Measurements from ENCODE around the gene UBAP1L. TPM values are rescaled to one million over a fixed set of nuclear protein-coding genes. Genes with fewer than 3 reads are reported as not detected.

UBAP1L gene
- total and polyA plus RNA-seq, 4 donors = 5.5 to 26.0 (median 11.3) TPM

- WGBS (ENCODE audit: insufficient coverage) = 100% methylated on average over 2 of the region's 8 CpGs
- Histone ChIP-seq H3K4me1 (ENCODE audit: control insufficient read depth, insufficient read depth, low read length) (peaks cover 16% of the 10 kb centered on the region), H3K9me3 (ENCODE audit: control insufficient read depth, insufficient read depth, low read length) (peaks cover 4% of the 10 kb centered on the region), H3K4me3 (ENCODE audit: low read depth, low read length) (no peak overlapping the region), H3K36me3 (ENCODE audit: control insufficient read depth, insufficient read depth, low read length) (peaks cover 15% of the 10 kb centered on the region), H3K27ac (ENCODE audit: low read depth, low read length) (no peak overlapping the region), H3K27me3 (ENCODE audit: control insufficient read depth, insufficient read depth, low read length) (no peaks in the 10 kb centered on the region)
- no peak for DNase-seq (ENCODE audit: low read depth in 4 of 6, low spot score in 6 of 6)
Observed at GRCh38 chr15:65134538-65134937, 19.5 kb upstream of the UBAP1L start.

GRCh38 chr15:65133548-65134200 is 18.7 kb upstream of the UBAP1L start, which contains the start of gene PDCD7:
Gene PDCD7 (minus strand): TSS chr15:65133808. CDS start chr15:65133781, 27 bp downstream.
- peaks cover 16% of the 10 kb centered on the region for H3K4me1 ChIP-seq (ENCODE audit: control insufficient read depth, insufficient read depth, low read length)
- H3K36me3 ChIP-seq (ENCODE audit: control insufficient read depth, insufficient read depth, low read length) = peaks cover 16% of the 10 kb centered on the region
- H3K27me3 ChIP-seq (ENCODE audit: control insufficient read depth, insufficient read depth, low read length) = no peaks in the 10 kb centered on the region
- peak; percentile 91 to 99 (median 95) for DNase-seq (ENCODE audit: low read depth in 4 of 6, low spot score in 6 of 6)
- H3K9me3 ChIP-seq (ENCODE audit: control insufficient read depth, insufficient read depth, low read length) = peaks cover 4% of the 10 kb centered on the region
- H3K27ac ChIP-seq (ENCODE audit: low read depth, low read length) = peak within 1 kb of the TSS; percentile 86
- WGBS (ENCODE audit: insufficient coverage) = under 1% methylated on average over 41 of the region's 45 CpGs
- H3K4me3 ChIP-seq (ENCODE audit: low read depth, low read length) = peak within 1 kb of the TSS; percentile 78

- Histone ChIP-seq H3K4me1 (ENCODE audit: control insufficient read depth, insufficient read depth, low read length) (peaks cover 16% of the 10 kb centered on the region), H3K27ac (ENCODE audit: low read depth, low read length) (peak overlapping the region; percentile 86), H3K27me3 (ENCODE audit: control insufficient read depth, insufficient read depth, low read length) (no peaks in the 10 kb centered on the region), H3K4me3 (ENCODE audit: low read depth, low read length) (peak overlapping the region; percentile 78), H3K9me3 (ENCODE audit: control insufficient read depth, insufficient read depth, low read length) (peaks cover 4% of the 10 kb centered on the region), H3K36me3 (ENCODE audit: control insufficient read depth, insufficient read depth, low read length) (peaks cover 21% of the 10 kb centered on the region)
- WGBS (ENCODE audit: insufficient coverage) = under 1% methylated on average over 93 of the region's 93 CpGs
- peak in 2 of 6 donors; percentile 8 to 47 for DNase-seq (ENCODE audit: low read depth in 4 of 6, low spot score in 6 of 6)
Observed at GRCh38 chr15:65132878-65133547, 18.0 kb upstream of the UBAP1L start.

- Histone ChIP-seq H3K9me3 (ENCODE audit: control insufficient read depth, insufficient read depth, low read length) (no peaks in the 10 kb centered on the region), H3K4me1 (ENCODE audit: control insufficient read depth, insufficient read depth, low read length) (peaks cover 16% of the 10 kb centered on the region), H3K27me3 (ENCODE audit: control insufficient read depth, insufficient read depth, low read length) (no peaks in the 10 kb centered on the region), H3K36me3 (ENCODE audit: control insufficient read depth, insufficient read depth, low read length) (peaks cover 36% of the 10 kb centered on the region), H3K27ac (ENCODE audit: low read depth, low read length) (no peak overlapping the region), H3K4me3 (ENCODE audit: low read depth, low read length) (no peak overlapping the region)
- 74% methylated on average over 3 of the region's 5 CpGs for WGBS (ENCODE audit: insufficient coverage)
- no peak for DNase-seq (ENCODE audit: low read depth in 4 of 6, low spot score in 6 of 6)
Observed at GRCh38 chr15:65130941-65131340, 15.9 kb upstream of the UBAP1L start.

GRCh38 chr15:65115542-65115941 is 542 bp upstream of the UBAP1L start:
- peak in 2 of 6 donors; percentile 57 to 59 for DNase-seq (ENCODE audit: low read depth in 4 of 6, low spot score in 6 of 6)
- H3K4me3 ChIP-seq (ENCODE audit: low read depth, low read length) = no peak overlapping the region
- no peaks in the 10 kb centered on the region for H3K9me3 ChIP-seq (ENCODE audit: control insufficient read depth, insufficient read depth, low read length)
- H3K27ac ChIP-seq (ENCODE audit: low read depth, low read length) = peak overlapping the region; percentile 43
- 60% methylated on average over 1 of the region's 5 CpGs for WGBS (ENCODE audit: insufficient coverage)
- no peaks in the 10 kb centered on the region for H3K27me3 ChIP-seq (ENCODE audit: control insufficient read depth, insufficient read depth, low read length)
- no peaks in the 10 kb centered on the region for H3K4me1 ChIP-seq (ENCODE audit: control insufficient read depth, insufficient read depth, low read length)
- peaks cover 50% of the 10 kb centered on the region for H3K36me3 ChIP-seq (ENCODE audit: control insufficient read depth, insufficient read depth, low read length)

GRCh38 chr15:65110676-65111292 is 4.2 kb downstream of the UBAP1L start:
- H3K36me3 ChIP-seq (ENCODE audit: control insufficient read depth, insufficient read depth, low read length) = peaks cover 29% of the 10 kb centered on the region
- H3K4me1 ChIP-seq (ENCODE audit: control insufficient read depth, insufficient read depth, low read length) = no peaks in the 10 kb centered on the region
- 57% methylated on average over 3 of the region's 3 CpGs for WGBS (ENCODE audit: insufficient coverage)
- no peak overlapping the region for H3K4me3 ChIP-seq (ENCODE audit: low read depth, low read length)
- no peaks in the 10 kb centered on the region for H3K27me3 ChIP-seq (ENCODE audit: control insufficient read depth, insufficient read depth, low read length)
- H3K27ac ChIP-seq (ENCODE audit: low read depth, low read length) = no peak overlapping the region
- H3K9me3 ChIP-seq (ENCODE audit: control insufficient read depth, insufficient read depth, low read length) = no peaks in the 10 kb centered on the region
- DNase-seq (ENCODE audit: low read depth in 4 of 6, low spot score in 6 of 6) = no peak

- Histone ChIP-seq H3K9me3 (ENCODE audit: control insufficient read depth, insufficient read depth, low read length) (no peaks in the 10 kb centered on the region), H3K4me1 (ENCODE audit: control insufficient read depth, insufficient read depth, low read length) (peaks cover 8% of the 10 kb centered on the region), H3K36me3 (ENCODE audit: control insufficient read depth, insufficient read depth, low read length) (peaks cover 35% of the 10 kb centered on the region), H3K4me3 (ENCODE audit: low read depth, low read length) (no peak overlapping the region), H3K27ac (ENCODE audit: low read depth, low read length) (no peak overlapping the region), H3K27me3 (ENCODE audit: control insufficient read depth, insufficient read depth, low read length) (no peaks in the 10 kb centered on the region)
- DNase-seq (ENCODE audit: low read depth in 4 of 6, low spot score in 6 of 6) = no peak
- 95% methylated on average over 5 of the region's 6 CpGs for WGBS (ENCODE audit: insufficient coverage)
Observed at GRCh38 chr15:65106011-65106590, 8.9 kb downstream of the UBAP1L start.

GRCh38 chr15:65105038-65105437 is 10.0 kb downstream of the UBAP1L start:
- DNase-seq (ENCODE audit: low read depth in 4 of 6, low spot score in 6 of 6) = no peak
- Histone ChIP-seq H3K4me3 (ENCODE audit: low read depth, low read length) (no peak overlapping the region), H3K27ac (ENCODE audit: low read depth, low read length) (no peak overlapping the region), H3K4me1 (ENCODE audit: control insufficient read depth, insufficient read depth, low read length) (peaks cover 8% of the 10 kb centered on the region), H3K9me3 (ENCODE audit: control insufficient read depth, insufficient read depth, low read length) (no peaks in the 10 kb centered on the region), H3K27me3 (ENCODE audit: control insufficient read depth, insufficient read depth, low read length) (no peaks in the 10 kb centered on the region), H3K36me3 (ENCODE audit: control insufficient read depth, insufficient read depth, low read length) (peaks cover 42% of the 10 kb centered on the region)
- WGBS (ENCODE audit: insufficient coverage) = 81% methylated on average over 3 of the region's 5 CpGs

GRCh38 chr15:65102912-65103311 is 12.1 kb downstream of the UBAP1L start:
- Histone ChIP-seq H3K4me3 (ENCODE audit: low read depth, low read length) (no peak overlapping the region), H3K27ac (ENCODE audit: low read depth, low read length) (no peak overlapping the region), H3K9me3 (ENCODE audit: control insufficient read depth, insufficient read depth, low read length) (no peaks in the 10 kb centered on the region), H3K27me3 (ENCODE audit: control insufficient read depth, insufficient read depth, low read length) (no peaks in the 10 kb centered on the region), H3K36me3 (ENCODE audit: control insufficient read depth, insufficient read depth, low read length) (peaks cover 63% of the 10 kb centered on the region), H3K4me1 (ENCODE audit: control insufficient read depth, insufficient read depth, low read length) (peaks cover 8% of the 10 kb centered on the region)
- DNase-seq (ENCODE audit: low read depth in 4 of 6, low spot score in 6 of 6) = no peak
- 100% methylated on average over 2 of the region's 3 CpGs for WGBS (ENCODE audit: insufficient coverage)
